Measurements from ENCODE around the gene CAPN12.

DNA sequence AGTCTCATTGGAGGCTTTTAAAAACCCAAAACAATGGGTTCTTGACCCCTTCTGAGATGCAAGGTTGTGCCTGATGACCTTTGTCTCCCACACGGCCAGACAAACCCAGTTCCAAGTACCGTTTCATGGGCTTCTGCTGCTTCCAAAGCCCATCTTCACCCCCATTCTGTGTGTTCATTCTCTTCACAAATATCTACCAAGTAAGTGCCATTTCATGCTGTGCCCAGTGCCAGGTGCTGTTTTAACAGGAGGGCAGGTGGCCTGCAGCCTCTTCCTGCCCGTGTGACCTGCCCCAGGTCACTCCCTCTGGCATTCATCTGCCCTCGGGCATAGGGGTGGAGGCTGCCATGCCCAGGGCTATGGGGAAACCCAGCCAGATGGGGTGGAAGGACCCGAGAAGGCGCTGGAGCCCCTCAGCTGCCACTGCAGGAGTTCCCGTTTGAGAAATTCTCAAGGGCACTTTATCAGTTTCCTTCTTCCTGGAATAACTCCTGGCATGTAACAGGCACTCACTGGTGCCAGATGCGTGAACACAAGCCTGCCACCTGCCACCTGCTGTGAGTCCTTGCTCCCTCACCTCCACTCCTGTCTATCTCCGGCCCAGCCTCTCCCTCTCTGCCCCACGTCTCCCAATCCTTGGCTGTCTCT is 12.5 kb downstream of the CAPN12 start:
- TF ChIP-seq EZH2phosphoT487 (IDR thresholded peaks at IDR 0.05; ENCODE audit: insufficient read depth, low read depth): no peak
- TF ChIP-seq EZH2 (IDR thresholded peaks at IDR 0.05; ENCODE audit: insufficient read depth, poor library complexity, severe bottlenecking): no peak

All from GM23248 (cell line).